Measurements from ENCODE around the gene PLCH1. TPM values are rescaled to one million over a fixed set of nuclear protein-coding genes. Genes with fewer than 3 reads are reported as not detected.

Gene PLCH1
- total and polyA plus RNA-seq, 2 of the 13 experiments (the other 11 are each of a cell fraction or from before 2014, with no cell fraction given): 2.0 to 3.0 TPM

- ChIA-PET CTCF (ENCODE audit: low intra/inter-chr PET ratio, low total read pairs) (no interaction called here), POLR2A (no interaction called here)
- Histone ChIP-seq H3K27me3 (ENCODE audit: control insufficient read depth in 1 of 2, insufficient read depth in 2 of 2, low read length in 2 of 2) (no peaks in the 10 kb centered on the region), H3K9ac (ENCODE audit: insufficient read depth, low read depth, low read length) (no peak overlapping the region), H3K27ac (ENCODE audit: extremely low read length, insufficient read depth, low read length) (no peak overlapping the region), H3K4me2 (ENCODE audit: low read depth, low read length) (no peak overlapping the region), H3K9me3 (ENCODE audit: low read length) (0 out of 2 replicates have a peak, but pooled peaks cover 3% of the 10 kb centered on the region), H3K36me3 (replicated peaks in 1 of 2; ENCODE audit: control insufficient read depth in 1 of 2, insufficient read depth in 2 of 2, low read length in 2 of 2) (no peaks in the 10 kb centered on the region), H4K20me1 (ENCODE audit: insufficient read depth, low read length) (no peaks in the 10 kb centered on the region), H2AFZ (ENCODE audit: low read length) (no peak overlapping the region), H3K4me3 (replicated peaks in 1 of 3; ENCODE audit: insufficient read depth in 1 of 3, low read depth in 2 of 3, low read length in 3 of 3) (no peak overlapping the region), H3K4me1 (ENCODE audit: insufficient read depth, low read length) (no peaks in the 10 kb centered on the region), H3K79me2 (ENCODE audit: insufficient read depth, low read length) (no peaks in the 10 kb centered on the region)
- FAIRE-seq (no peak), ATAC-seq (no peak), DNase-seq (ENCODE audit: low spot score) (no peak)
- intact Hi-C loops (cut with micrococcal nuclease; ENCODE audit: unreplicated experiment): no loop called here
- BruUV-seq (replicated peaks): no TSS peak
- 36% methylated on average over 3 of the region's 3 CpGs for WGBS (ENCODE audit: low lambda C conversion rate)
- in situ Hi-C loops (cut with HindIII; ENCODE audit: extremely low pct_ligation_motif_present, low pct_unique_long_range_greater_than_20kb): loop anchor here (25.0 kb wide), 1 partner anchor 593 kb away; no protein-coding TSS in a partner anchor
- TF ChIP-seq SALL2 (CRISPR knock-in tag; IDR thresholded peaks at IDR 0.05) (no peak), CCDC6 (CRISPR knock-in tag; IDR thresholded peaks at IDR 0.05) (no peak), ZNF644 (CRISPR knock-in tag; IDR thresholded peaks at IDR 0.05; ENCODE audit: low read depth) (no peak), PRMT3 (CRISPR knock-in tag; IDR thresholded peaks at IDR 0.05; ENCODE audit: borderline replicate concordance, low read depth) (no peak), ZNF318 (CRISPR knock-in tag; IDR thresholded peaks at IDR 0.05) (no peak), ZKSCAN5 (CRISPR knock-in tag; IDR thresholded peaks at IDR 0.05) (no peak), PHF5A (CRISPR knock-in tag; IDR thresholded peaks at IDR 0.05; ENCODE audit: low read depth, unreplicated experiment) (no peak), MED8 (CRISPR knock-in tag; IDR thresholded peaks at IDR 0.05; ENCODE audit: insufficient replicate concordance) (no peak), ZSCAN25 (CRISPR knock-in tag; IDR thresholded peaks at IDR 0.05) (no peak)
- TF ChIP-seq, protein P1, sequence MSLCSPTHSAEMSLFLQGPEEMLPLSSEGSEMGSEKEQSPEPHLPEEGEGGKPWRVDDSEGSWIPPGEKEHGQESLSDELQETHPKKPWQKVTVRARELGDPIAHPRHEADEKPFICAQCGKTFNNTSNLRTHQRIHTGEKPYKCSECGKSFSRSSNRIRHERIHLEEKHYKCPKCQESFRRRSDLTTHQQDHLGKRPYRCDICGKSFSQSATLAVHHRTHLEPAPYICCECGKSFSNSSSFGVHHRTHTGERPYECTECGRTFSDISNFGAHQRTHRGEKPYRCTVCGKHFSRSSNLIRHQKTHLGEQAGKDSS (CRISPR knock-in tag; IDR thresholded peaks at IDR 0.05; ENCODE audit: borderline replicate concordance, low read depth): no peak
Measured at GRCh38 chr3:155369735-155370134, 375.1 kb downstream of the PLCH1 start.

All from HepG2 (cell line).